ENCODE data around the gene ABCC1. TPM values are rescaled to one million over a fixed set of nuclear protein-coding genes. Genes with fewer than 3 reads are reported as not detected.

ABCC1 gene
- total and polyA plus RNA-seq, 12 donors, result 12.4 to 38.8 (median 28.0) TPM

GRCh38 chr16:15903960-15904359 lies 45.5 kb upstream of the ABCC1 start:
- Histone ChIP-seq H3K36me3 (replicated peaks in 1 of 2) (no peaks in the 10 kb centered on the region), H3K4me3 (no peak overlapping the region), H3K27me3 (no peaks in the 10 kb centered on the region), H3K9me3 (replicated peaks in 1 of 3) (no peaks in the 10 kb centered on the region), H3K27ac (no peak overlapping the region), H3K4me1 (replicated peaks in 1 of 2) (no peaks in the 10 kb centered on the region)
- DNase-seq, result no peak
- TF ChIP-seq POLR2A (IDR thresholded peaks at IDR 0.05), result no peak
- TF ChIP-seq CTCF (IDR thresholded peaks at IDR 0.05), result no peak
- 93 to 98% (median 97%) methylated on average over 5 of the region's 5 CpGs for WGBS, 4 donors
- intact Hi-C loops (cut with DNase I), result no loop called here

GRCh38 chr16:15906439-15906838 lies 43.0 kb upstream of the ABCC1 start:
- no peaks in the 10 kb centered on the region for H3K27me3 ChIP-seq
- H3K27ac ChIP-seq, result no peak overlapping the region
- no peaks in the 10 kb centered on the region for H3K9me3 ChIP-seq (replicated peaks in 1 of 3)
- no peaks in the 10 kb centered on the region for H3K4me1 ChIP-seq (replicated peaks in 1 of 2)
- WGBS, 4 donors, result 58 to 95% (median 80%) methylated on average over 2 of the region's 2 CpGs
- intact Hi-C loops (cut with DNase I), result no loop called here
- no peak overlapping the region for H3K4me3 ChIP-seq
- no peak for TF ChIP-seq CTCF (IDR thresholded peaks at IDR 0.05)
- no peak for TF ChIP-seq POLR2A (IDR thresholded peaks at IDR 0.05)
- no peak for DNase-seq
- H3K36me3 ChIP-seq (replicated peaks in 1 of 2), result no peaks in the 10 kb centered on the region

GRCh38 chr16:15907863-15908478 lies 41.4 kb upstream of the ABCC1 start:
- Histone ChIP-seq H3K36me3 (replicated peaks in 1 of 2) (no peaks in the 10 kb centered on the region), H3K9me3 (replicated peaks in 1 of 3) (no peaks in the 10 kb centered on the region), H3K4me3 (no peak overlapping the region), H3K4me1 (replicated peaks in 1 of 2) (no peaks in the 10 kb centered on the region), H3K27me3 (no peaks in the 10 kb centered on the region), H3K27ac (no peak overlapping the region)
- no peak for TF ChIP-seq CTCF (IDR thresholded peaks at IDR 0.05)
- no peak for TF ChIP-seq POLR2A (IDR thresholded peaks at IDR 0.05)
- intact Hi-C loops (cut with DNase I), result no loop called here
- peak in 6 of 7 donors; percentile 27 to 61 (median 52) for DNase-seq
- 74 to 83% (median 80%) methylated on average over 7 of the region's 7 CpGs for WGBS, 4 donors

- Histone ChIP-seq H3K4me1 (replicated peaks in 1 of 2) (no peaks in the 10 kb centered on the region), H3K27ac (no peak overlapping the region), H3K36me3 (replicated peaks in 1 of 2) (no peaks in the 10 kb centered on the region), H3K4me3 (no peak overlapping the region), H3K27me3 (no peaks in the 10 kb centered on the region), H3K9me3 (replicated peaks in 1 of 3) (no peaks in the 10 kb centered on the region)
- TF ChIP-seq CTCF (IDR thresholded peaks at IDR 0.05), result no peak
- no peak for TF ChIP-seq POLR2A (IDR thresholded peaks at IDR 0.05)
- DNase-seq, result no peak
- intact Hi-C loops (cut with DNase I), result no loop called here
- 90 to 93% (median 92%) methylated on average over 3 of the region's 3 CpGs for WGBS, 4 donors
Observed at GRCh38 chr16:15911198-15911597, 38.2 kb upstream of the ABCC1 start.

Data from adrenal gland (tissue), 12 donors.